Adipocyte (in vitro differentiated cells): ENCODE data around the gene AHSP.
A peak's percentile ranks its signal among the peaks of the same experiment; 100 is the strongest.
"Not testable (repeated sequence)": the region's sequence is repeated elsewhere in the genome, so short reads cannot be mapped to it uniquely, and the experiment has no call there.

ENCODE experiments used
- DNase-seq: peaks from one replicate; pipeline ENCODE4 v3.0.0-alpha.2; 2015; ENCODE audit warnings: low read depth
- H3K27me3 ChIP-seq: replicated peaks from 2 replicates; pipeline ENCODE4 v1.7.0; 2013; ENCODE audit warnings: mild to moderate bottlenecking, low read length, moderate library complexity; ENCODE audit not compliant: control insufficient read depth, insufficient read depth
- H3K36me3 ChIP-seq: 2 replicates; pipeline ENCODE4 v1.7.0; 2013; ENCODE audit warnings: low read length, mild to moderate bottlenecking, moderate library complexity; ENCODE audit not compliant: control insufficient read depth, insufficient read depth, severe bottlenecking
- H3K4me1 ChIP-seq: 2 replicates; pipeline ENCODE4 v1.7.0; 2013; ENCODE audit warnings: mild to moderate bottlenecking, low read length, moderate library complexity; ENCODE audit not compliant: control insufficient read depth, insufficient read depth
- H3K4me3 ChIP-seq: 2 replicates; pipeline ENCODE4 v1.7.0; 2013; ENCODE audit warnings: mild to moderate bottlenecking, low read length, moderate library complexity
- H3K9ac ChIP-seq: 2 replicates; pipeline ENCODE4 v1.7.0; 2013; ENCODE audit warnings: mild to moderate bottlenecking, low read length, moderate library complexity
- H3K9me3 ChIP-seq: 2 replicates; pipeline ENCODE4 v1.7.0; 2013; ENCODE audit warnings: mild to moderate bottlenecking, low read length, moderate library complexity; ENCODE audit not compliant: control insufficient read depth

The AHSP gene

DNA sequence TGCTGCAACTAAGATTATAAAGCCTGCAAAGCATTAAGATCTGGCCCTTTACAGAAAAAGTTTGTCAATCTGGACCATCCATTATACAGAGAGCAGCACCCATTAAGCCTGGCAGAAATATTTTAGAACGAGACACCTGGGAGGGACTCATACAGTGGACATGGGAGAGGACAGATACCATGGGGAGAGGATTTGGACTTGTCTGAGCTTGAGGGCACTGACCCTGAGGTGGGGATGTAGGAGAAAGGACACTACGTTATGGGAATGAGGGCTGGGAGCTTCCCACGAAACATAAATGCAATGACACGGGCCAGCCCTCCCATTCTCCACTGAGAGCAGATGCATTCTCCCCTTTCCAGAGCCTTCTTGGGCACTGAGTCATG lies 25.7 kb upstream of the AHSP start:
- H3K9me3 ChIP-seq: no peaks in the 10 kb centered on the region
- no peak overlapping the region for H3K4me3 ChIP-seq
- no peak for DNase-seq
- H3K36me3 ChIP-seq: peaks cover 33% of the 10 kb centered on the region
- no peaks in the 10 kb centered on the region for H3K27me3 ChIP-seq
- no peak overlapping the region for H3K9ac ChIP-seq
- H3K4me1 ChIP-seq: peaks cover 14% of the 10 kb centered on the region

DNA sequence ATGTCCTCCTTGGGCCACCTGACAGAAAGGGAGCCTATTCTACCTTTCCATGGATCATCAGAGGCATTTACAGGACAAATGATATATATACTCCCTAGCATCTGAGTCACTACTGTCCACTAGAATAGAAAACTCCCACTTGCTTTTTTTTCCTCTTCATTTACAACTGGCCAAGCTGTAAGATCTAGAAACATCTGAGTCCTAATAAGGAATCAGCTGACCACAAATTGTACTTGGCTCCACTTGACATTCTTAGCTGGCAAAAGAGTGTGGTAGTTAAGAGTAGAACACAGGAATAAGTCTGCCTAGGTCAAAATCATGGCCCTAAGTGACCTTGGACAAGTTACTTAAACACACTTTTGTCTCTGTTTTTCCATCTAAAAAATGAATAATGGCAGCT lies 24.7 kb upstream of the AHSP start:
- Histone ChIP-seq H3K36me3 (peaks cover 26% of the 10 kb centered on the region), H3K4me1 (peaks cover 20% of the 10 kb centered on the region), H3K9me3 (no peaks in the 10 kb centered on the region), H3K4me3 (no peak overlapping the region), H3K9ac (no peak overlapping the region), H3K27me3 (no peaks in the 10 kb centered on the region)
- DNase-seq: peak; percentile 36

DNA sequence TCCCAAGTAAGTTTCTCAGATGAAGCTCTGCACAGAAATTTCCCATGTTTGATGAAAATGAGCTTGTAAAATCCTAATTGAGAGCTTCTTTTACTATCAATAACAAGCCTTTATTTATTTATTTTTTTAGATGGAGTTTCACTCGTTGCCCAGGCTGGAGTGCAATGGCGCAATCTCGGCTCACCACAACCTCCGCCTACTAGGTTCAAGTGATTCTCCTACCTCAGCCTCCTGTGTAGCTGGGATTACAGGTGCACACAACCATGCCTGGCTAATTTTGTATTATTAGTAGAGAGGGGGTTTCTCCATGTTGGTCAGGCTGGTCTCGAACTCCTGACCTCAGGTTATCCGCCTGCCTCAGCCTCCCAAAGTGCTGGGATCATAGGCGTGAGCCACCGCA lies 24.1 kb upstream of the AHSP start:
- not testable (repeated sequence) for H3K4me3 ChIP-seq, H3K9me3 ChIP-seq, H3K27me3 ChIP-seq, DNase-seq, H3K9ac ChIP-seq
- Histone ChIP-seq H3K4me1 (peaks cover 20% of the 10 kb centered on the region), H3K36me3 (peaks cover 20% of the 10 kb centered on the region)

- Histone ChIP-seq H3K27me3 (no peaks in the 10 kb centered on the region), H3K9me3 (no peaks in the 10 kb centered on the region), H3K4me1 (peaks cover 23% of the 10 kb centered on the region), H3K36me3 (peaks cover 14% of the 10 kb centered on the region), H3K4me3 (no peak overlapping the region), H3K9ac (no peak overlapping the region)
- DNase-seq: no peak
Measured at GRCh38 chr16:31504159-31504558, 23.5 kb upstream of the AHSP start.

DNA sequence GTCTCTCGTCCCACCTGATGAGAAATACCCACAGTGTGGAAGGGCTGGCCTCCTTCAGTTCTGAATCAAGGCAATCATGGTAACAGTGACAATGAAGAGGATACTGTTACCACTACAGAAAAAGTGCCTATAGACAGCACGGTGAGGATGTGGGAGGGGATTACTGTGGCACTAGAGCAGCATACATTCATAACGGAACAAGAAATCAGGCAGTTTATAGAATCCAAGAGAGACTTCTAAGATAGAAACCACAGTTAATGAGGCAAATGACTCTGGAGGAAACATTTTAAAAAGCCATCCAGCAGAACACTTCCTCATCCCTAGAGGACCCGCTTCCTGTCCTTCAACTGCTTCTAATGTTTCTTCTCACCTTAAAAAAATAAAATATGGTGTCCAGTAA lies 22.2 kb upstream of the AHSP start:
- Histone ChIP-seq H3K4me1 (peaks cover 29% of the 10 kb centered on the region), H3K4me3 (no peak overlapping the region), H3K9me3 (no peaks in the 10 kb centered on the region), H3K27me3 (no peaks in the 10 kb centered on the region), H3K9ac (no peak overlapping the region), H3K36me3 (peaks cover 1% of the 10 kb centered on the region)
- DNase-seq: no peak

- H3K4me1 ChIP-seq: peaks cover 27% of the 10 kb centered on the region
- H3K27me3 ChIP-seq: no peaks in the 10 kb centered on the region
- H3K9ac ChIP-seq: peak overlapping the region; percentile 92
- H3K4me3 ChIP-seq: peak overlapping the region; percentile 95
- no peaks in the 10 kb centered on the region for H3K9me3 ChIP-seq
- no peaks in the 10 kb centered on the region for H3K36me3 ChIP-seq
- no peak for DNase-seq
Measured at GRCh38 chr16:31507617-31507928, 20.1 kb upstream of the AHSP start.

DNA sequence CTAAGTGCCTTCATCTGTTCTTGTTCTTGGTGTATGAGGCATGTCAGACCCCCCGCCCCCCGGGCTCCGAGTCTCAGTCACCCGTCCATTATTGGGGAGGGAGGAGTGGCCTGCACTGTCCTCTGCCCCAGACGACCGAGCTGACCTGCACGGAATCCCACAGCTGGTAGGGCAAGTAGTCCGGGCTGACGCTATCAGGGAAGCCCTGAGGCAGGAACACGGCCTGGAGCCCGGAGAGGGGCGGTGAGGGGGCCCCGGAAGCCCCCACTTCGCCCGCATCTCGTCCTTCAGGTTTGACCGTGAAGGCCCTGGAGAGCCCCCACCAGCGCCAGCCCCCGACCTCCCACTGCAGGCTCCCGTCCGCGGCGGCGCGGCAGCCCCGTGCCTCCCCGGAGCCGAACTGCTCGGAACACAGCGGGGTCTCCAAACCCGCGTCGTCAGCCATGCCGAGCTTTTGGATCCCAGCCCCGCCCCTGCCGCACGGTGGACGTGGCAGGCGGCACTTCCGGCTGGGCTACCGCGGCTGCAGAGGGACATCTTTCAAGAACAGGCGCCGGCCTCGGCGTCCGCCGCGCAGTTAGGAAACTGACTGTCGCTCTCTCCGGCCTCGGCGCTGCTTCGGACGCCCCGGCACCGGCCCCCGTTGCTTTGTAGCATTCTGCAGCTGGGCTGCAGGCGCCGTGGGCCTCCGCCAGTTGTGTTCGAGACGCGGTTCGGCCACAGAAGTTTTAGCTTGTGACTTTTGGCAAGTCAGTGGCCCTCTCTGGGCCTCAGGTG lies 19.6 kb upstream of the AHSP start, which contains the start of gene RUSF1:
RUSF1 (minus strand) TSS at position 463 of the 777 bp plus-strand sequence; CDS start at position 445, 18 bp downstream.
- Histone ChIP-seq H3K36me3 (no peaks in the 10 kb centered on the region), H3K4me1 (peaks cover 21% of the 10 kb centered on the region), H3K4me3 (peak within 1 kb of the TSS; percentile 95), H3K27me3 (no peaks in the 10 kb centered on the region), H3K9ac (peak within 1 kb of the TSS; percentile 92), H3K9me3 (no peaks in the 10 kb centered on the region)
- DNase-seq: peak; percentile 95

- H3K4me1 ChIP-seq: peaks cover 18% of the 10 kb centered on the region
- H3K4me3 ChIP-seq: peak overlapping the region; percentile 95
- no peaks in the 10 kb centered on the region for H3K27me3 ChIP-seq
- peak; percentile 58 for DNase-seq
- peak overlapping the region; percentile 92 for H3K9ac ChIP-seq
- no peaks in the 10 kb centered on the region for H3K9me3 ChIP-seq
- H3K36me3 ChIP-seq: no peaks in the 10 kb centered on the region
Measured at GRCh38 chr16:31508706-31509195, 18.9 kb upstream of the AHSP start.

- no peaks in the 10 kb centered on the region for H3K9me3 ChIP-seq
- no peaks in the 10 kb centered on the region for H3K27me3 ChIP-seq
- peak; percentile 86 for DNase-seq
Measured at GRCh38 chr16:31513126-31513525, 14.6 kb upstream of the AHSP start.

GRCh38 chr16:31513884-31514283 lies 13.8 kb upstream of the AHSP start:
- H3K27me3 ChIP-seq: no peaks in the 10 kb centered on the region
- H3K4me3 ChIP-seq: no peak overlapping the region
- no peaks in the 10 kb centered on the region for H3K9me3 ChIP-seq
- peaks cover 8% of the 10 kb centered on the region for H3K4me1 ChIP-seq
- no peak overlapping the region for H3K9ac ChIP-seq
- DNase-seq: no peak
- no peaks in the 10 kb centered on the region for H3K36me3 ChIP-seq

More at GRCh38 chr16:31513126-31513525, 14.6 kb upstream of the AHSP start:
- H3K4me1 ChIP-seq: peaks cover 9% of the 10 kb centered on the region
- H3K36me3 ChIP-seq: no peaks in the 10 kb centered on the region
- H3K4me3 ChIP-seq: no peak overlapping the region
- H3K9ac ChIP-seq: no peak overlapping the region

DNA sequence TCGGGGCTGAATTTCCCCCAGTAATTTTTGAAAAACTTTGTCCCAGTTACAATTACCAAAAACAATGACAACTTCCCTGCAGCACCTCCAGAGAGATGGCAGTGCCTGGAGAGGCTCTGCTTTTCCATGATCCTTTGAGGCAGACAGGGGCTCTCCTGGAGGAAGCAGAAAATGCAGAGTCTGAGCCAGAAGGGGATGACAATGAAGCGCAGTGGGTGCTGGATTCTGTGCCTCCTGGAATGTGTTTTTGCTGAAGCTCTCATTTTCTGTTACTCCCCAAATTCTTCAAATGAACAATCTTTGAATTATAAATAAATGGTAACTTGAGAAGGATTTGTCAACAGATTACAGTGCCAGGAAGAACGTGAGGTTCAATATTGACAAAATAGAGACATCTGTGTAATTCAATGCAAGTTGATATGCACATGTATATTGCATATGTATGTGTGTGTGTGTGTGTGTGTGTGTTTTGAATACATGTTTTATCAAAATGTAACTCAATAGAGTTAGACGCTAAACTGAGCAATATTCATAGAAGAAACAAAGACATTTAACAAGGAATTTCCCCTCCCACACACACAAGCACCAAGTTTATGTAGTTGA lies 9.8 kb upstream of the AHSP start:
- Histone ChIP-seq H3K4me1 (no peaks in the 10 kb centered on the region), H3K27me3 (no peaks in the 10 kb centered on the region), H3K9me3 (no peaks in the 10 kb centered on the region), H3K36me3 (no peaks in the 10 kb centered on the region), H3K9ac (no peak overlapping the region), H3K4me3 (no peak overlapping the region)
- no peak for DNase-seq
